ENCODE data around the gene PLEKHG5.
"Not testable (repeated sequence)": the region's sequence is repeated elsewhere in the genome, so short reads cannot be mapped to it uniquely, and the experiment has no call there.

DNA sequence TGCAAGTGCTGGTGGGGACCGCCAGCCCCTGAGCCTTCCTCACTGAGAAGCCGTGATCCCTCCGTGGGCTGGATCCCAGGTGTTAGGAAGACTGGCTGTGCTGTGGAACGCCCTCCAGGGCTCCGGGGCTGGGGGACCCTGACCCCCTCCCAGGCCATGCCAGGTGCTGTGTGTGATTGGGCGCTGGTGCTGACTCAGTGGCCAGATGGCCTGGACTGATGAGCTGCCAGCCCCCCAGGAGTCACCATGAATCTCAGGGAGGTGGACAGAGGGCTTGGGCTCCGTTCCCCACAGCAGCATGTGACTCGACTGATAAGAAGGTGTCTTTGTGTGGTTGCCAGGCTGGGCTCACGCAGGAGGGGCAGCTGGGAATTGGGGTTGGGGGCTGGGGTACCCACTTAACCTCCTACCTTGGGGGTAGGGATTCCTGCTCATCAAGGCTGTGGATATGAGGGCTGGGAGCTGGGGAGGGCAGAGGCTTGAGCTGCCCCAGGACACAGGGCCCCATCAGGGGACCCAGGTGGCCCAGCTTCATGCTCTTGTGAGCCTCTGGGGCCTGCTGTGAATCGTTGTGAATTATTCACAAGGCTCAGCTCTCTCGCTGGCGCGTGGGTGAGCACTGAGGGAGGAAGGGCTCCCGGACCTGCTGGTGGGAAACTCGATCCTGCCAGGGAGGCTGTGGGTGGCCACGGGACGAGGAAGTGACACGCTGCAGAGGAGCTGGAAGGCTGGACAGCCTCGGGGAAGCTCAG lies 61.6 kb downstream of the PLEKHG5 start:
- TF ChIP-seq, protein P1, sequence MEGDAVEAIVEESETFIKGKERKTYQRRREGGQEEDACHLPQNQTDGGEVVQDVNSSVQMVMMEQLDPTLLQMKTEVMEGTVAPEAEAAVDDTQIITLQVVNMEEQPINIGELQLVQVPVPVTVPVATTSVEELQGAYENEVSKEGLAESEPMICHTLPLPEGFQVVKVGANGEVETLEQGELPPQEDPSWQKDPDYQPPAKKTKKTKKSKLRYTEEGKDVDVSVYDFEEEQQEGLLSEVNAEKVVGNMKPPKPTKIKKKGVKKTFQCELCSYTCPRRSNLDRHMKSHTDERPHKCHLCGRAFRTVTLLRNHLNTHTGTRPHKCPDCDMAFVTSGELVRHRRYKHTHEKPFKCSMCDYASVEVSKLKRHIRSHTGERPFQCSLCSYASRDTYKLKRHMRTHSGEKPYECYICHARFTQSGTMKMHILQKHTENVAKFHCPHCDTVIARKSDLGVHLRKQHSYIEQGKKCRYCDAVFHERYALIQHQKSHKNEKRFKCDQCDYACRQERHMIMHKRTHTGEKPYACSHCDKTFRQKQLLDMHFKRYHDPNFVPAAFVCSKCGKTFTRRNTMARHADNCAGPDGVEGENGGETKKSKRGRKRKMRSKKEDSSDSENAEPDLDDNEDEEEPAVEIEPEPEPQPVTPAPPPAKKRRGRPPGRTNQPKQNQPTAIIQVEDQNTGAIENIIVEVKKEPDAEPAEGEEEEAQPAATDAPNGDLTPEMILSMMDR (conservative IDR thresholded peaks at IDR 0.05; ENCODE audit: low read depth, low read length), result not testable (repeated sequence)
- not testable (repeated sequence) for TF ChIP-seq EZH2 (IDR thresholded peaks at IDR 0.05; ENCODE audit: low read length, unreplicated experiment); EZH2phosphoT487 (IDR thresholded peaks at IDR 0.05; ENCODE audit: borderline replicate concordance, low read length)

Measured in PC-3 (cell line).